Right lung (tissue), 5 donors: ENCODE measurements around the gene TMEM37. TPM values are rescaled to one million over a fixed set of nuclear protein-coding genes. Genes with fewer than 3 reads are reported as not detected.

Experiments
- DNase-seq, 2 donors: peaks; one replicate each; pipeline ENCODE4 v3.0.0-alpha.2; 2013
- polyA plus RNA-seq, 5 donors: library from polyadenylated mRNA; unstranded; fragments of 120-200 nt; gene quantifications; one replicate each; pipeline versions ENCODE4 v1.2.1 to v1.2.3, GENCODE V29; 2013; ENCODE audit warnings: inconsistent platforms in 1 of 5, low replicate concordance in 1 of 5; ENCODE audit not compliant: insufficient read length in 5 of 5, insufficient read depth in 1 of 5

Gene TMEM37
- polyA plus RNA-seq, 5 donors = 28.4 to 31.4 (median 29.1) TPM

GRCh38 chr2:119476301-119477112 lies 44.9 kb downstream of the TMEM37 start:
- peak in 1 of 2 donors; percentile 67 for DNase-seq

- DNase-seq = no peak
These were observed 45.5 kb downstream of the TMEM37 start for GRCh38 chr2:119477113-119477505.

- DNase-seq = no peak
These were observed 46.7 kb downstream of the TMEM37 start for GRCh38 chr2:119478188-119478977.

- no peak for DNase-seq
These were observed 47.3 kb downstream of the TMEM37 start for GRCh38 chr2:119478978-119479295.

GRCh38 chr2:119480184-119480583 lies 48.5 kb downstream of the TMEM37 start:
- no peak for DNase-seq

- DNase-seq = no peak
These were observed 49.1 kb downstream of the TMEM37 start for GRCh38 chr2:119480718-119481142.

- no peak for DNase-seq
These were observed 50.1 kb downstream of the TMEM37 start for GRCh38 chr2:119481501-119482455.

- peak in 1 of 2 donors; percentile 29 for DNase-seq
These were observed 51.1 kb downstream of the TMEM37 start for GRCh38 chr2:119482481-119483394.

- DNase-seq = no peak
These were observed 51.7 kb downstream of the TMEM37 start for GRCh38 chr2:119483395-119483753.

- no peak for DNase-seq
These were observed 52.5 kb downstream of the TMEM37 start for GRCh38 chr2:119483896-119484718.

- no peak for DNase-seq
These were observed 53.2 kb downstream of the TMEM37 start for GRCh38 chr2:119484834-119485233.

- DNase-seq = no peak
These were observed 53.9 kb downstream of the TMEM37 start for GRCh38 chr2:119485336-119486110.

- no peak for DNase-seq
These were observed 54.7 kb downstream of the TMEM37 start for GRCh38 chr2:119486196-119486827.

- DNase-seq = no peak
These were observed 55.2 kb downstream of the TMEM37 start for GRCh38 chr2:119486886-119487285.

GRCh38 chr2:119487434-119488244 lies 56.0 kb downstream of the TMEM37 start:
- DNase-seq = peak in 1 of 2 donors; percentile 54
